Cardiac muscle cell (in vitro differentiated cells and primary cell): ENCODE measurements around the gene SAA2. TPM values are rescaled to one million over a fixed set of nuclear protein-coding genes. Genes with fewer than 3 reads are reported as not detected.
A peak's percentile ranks its signal among the peaks of the same experiment; 100 is the strongest.
"Not testable (repeated sequence)": the region's sequence is repeated elsewhere in the genome, so short reads cannot be mapped to it uniquely, and the experiment has no call there.

Source experiments
- DNase-seq, 2 donors: peaks; one replicate each; pipeline versions ENCODE4 v3.0.0 to v3.0.0-alpha.2; 2010 to 2017; ENCODE audit warnings: low read depth in 1 of 2, low spot score in 1 of 2
- H3K27ac ChIP-seq: fragments of 200-600 bp; sonication (generic); 2 replicates; pipeline ENCODE4 v1.5.1; 2016
- H3K27me3 ChIP-seq: fragments of 200-600 bp; sonication (generic); 2 replicates; pipeline ENCODE4 v1.6.0; 2016; ENCODE audit warnings: control low read depth
- H3K36me3 ChIP-seq: fragments of 200-600 bp; sonication (generic); 2 replicates; pipeline ENCODE4 v1.5.1; 2016; ENCODE audit warnings: control low read depth
- H3K4me1 ChIP-seq: fragments of 200-600 bp; sonication (generic); 2 replicates; pipeline ENCODE4 v1.8.1; 2017; ENCODE audit warnings: low read depth, mild to moderate bottlenecking, mixed run types
- H3K4me3 ChIP-seq: fragments of 200-600 bp; sonication (generic); 2 replicates; pipeline ENCODE4 v1.5.1; 2016; ENCODE audit warnings: mild to moderate bottlenecking
- H3K9me3 ChIP-seq: fragments of 200-600 bp; sonication (generic); 2 replicates; pipeline ENCODE4 v1.5.1; 2017; ENCODE audit warnings: low read depth, mild to moderate bottlenecking, control low read depth
- polyA plus RNA-seq: library from polyadenylated mRNA; unstranded; fragments of >200 nt; fragmentation: Nextera tagmentation; extraction: Ambion mirVana; gene quantifications from 2 replicates; pipeline ENCODE4 v1.2.1, GENCODE V29; 2016
- total RNA-seq: library from RNA; depleted of rRNA; stranded (reverse); fragments of >200 nt; gene quantifications from 2 replicates; pipeline ENCODE4 v1.2.3, GENCODE V29; 2016
- TF ChIP-seq, protein P1 (sequence below): IDR thresholded peaks from 2 replicates; pipeline ENCODE4 v1.5.1; 2012; ENCODE audit warnings: low read depth, mild to moderate bottlenecking, low read length

The SAA2 gene
- total and polyA plus RNA-seq, 2 experiments from 2014 or later: 0.29 TPM; not detected in 1

- no peaks in the 10 kb centered on the region for H3K27me3 ChIP-seq
- H3K4me3 ChIP-seq: no peak overlapping the region
- TF ChIP-seq, protein P1, sequence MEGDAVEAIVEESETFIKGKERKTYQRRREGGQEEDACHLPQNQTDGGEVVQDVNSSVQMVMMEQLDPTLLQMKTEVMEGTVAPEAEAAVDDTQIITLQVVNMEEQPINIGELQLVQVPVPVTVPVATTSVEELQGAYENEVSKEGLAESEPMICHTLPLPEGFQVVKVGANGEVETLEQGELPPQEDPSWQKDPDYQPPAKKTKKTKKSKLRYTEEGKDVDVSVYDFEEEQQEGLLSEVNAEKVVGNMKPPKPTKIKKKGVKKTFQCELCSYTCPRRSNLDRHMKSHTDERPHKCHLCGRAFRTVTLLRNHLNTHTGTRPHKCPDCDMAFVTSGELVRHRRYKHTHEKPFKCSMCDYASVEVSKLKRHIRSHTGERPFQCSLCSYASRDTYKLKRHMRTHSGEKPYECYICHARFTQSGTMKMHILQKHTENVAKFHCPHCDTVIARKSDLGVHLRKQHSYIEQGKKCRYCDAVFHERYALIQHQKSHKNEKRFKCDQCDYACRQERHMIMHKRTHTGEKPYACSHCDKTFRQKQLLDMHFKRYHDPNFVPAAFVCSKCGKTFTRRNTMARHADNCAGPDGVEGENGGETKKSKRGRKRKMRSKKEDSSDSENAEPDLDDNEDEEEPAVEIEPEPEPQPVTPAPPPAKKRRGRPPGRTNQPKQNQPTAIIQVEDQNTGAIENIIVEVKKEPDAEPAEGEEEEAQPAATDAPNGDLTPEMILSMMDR: no peak
- no peaks in the 10 kb centered on the region for H3K9me3 ChIP-seq
- no peak overlapping the region for H3K27ac ChIP-seq
- H3K36me3 ChIP-seq: no peaks in the 10 kb centered on the region
- no peak for DNase-seq
- no peaks in the 10 kb centered on the region for H3K4me1 ChIP-seq
These were observed 27.1 kb downstream of the SAA2 start for GRCh38 chr11:18221274-18221876.

DNA sequence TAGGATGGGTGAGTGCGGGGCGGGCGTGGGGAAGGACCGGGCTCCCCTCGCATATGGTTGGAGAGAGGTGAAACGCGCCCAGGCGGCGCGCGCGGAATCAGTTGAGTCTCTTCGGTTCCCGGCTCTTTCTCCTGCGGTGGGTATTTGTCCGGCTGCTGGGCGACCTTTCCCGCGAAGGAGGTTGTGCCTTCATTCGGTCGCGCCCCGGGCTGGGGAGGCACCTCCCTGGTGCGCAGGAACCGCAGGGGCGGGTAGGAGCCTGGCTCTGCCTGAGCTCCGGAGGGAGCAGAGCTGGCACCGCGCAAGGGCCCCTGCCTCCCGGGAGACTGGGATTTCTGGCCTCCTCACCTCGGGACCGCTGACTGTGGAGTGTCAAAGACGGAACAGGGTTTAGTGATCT lies 39.4 kb downstream of the SAA2 start:
- TF ChIP-seq, protein P1: no peak

GRCh38 chr11:18204771-18205170 lies 43.7 kb downstream of the SAA2 start:
- Histone ChIP-seq H3K27me3 (no peaks in the 10 kb centered on the region), H3K9me3 (no peaks in the 10 kb centered on the region), H3K27ac (no peak overlapping the region), H3K4me1 (no peaks in the 10 kb centered on the region), H3K4me3 (no peak overlapping the region), H3K36me3 (no peaks in the 10 kb centered on the region)
- no peak for DNase-seq
- TF ChIP-seq, protein P1: no peak

More for the DNA sequence above, 39.4 kb downstream of the SAA2 start:
- Histone ChIP-seq H3K36me3 (no peaks in the 10 kb centered on the region), H3K4me1 (no peaks in the 10 kb centered on the region), H3K9me3 (no peaks in the 10 kb centered on the region), H3K27me3 (no peaks in the 10 kb centered on the region), H3K27ac (no peak overlapping the region), H3K4me3 (no peak overlapping the region)
- no peak for DNase-seq

DNA sequence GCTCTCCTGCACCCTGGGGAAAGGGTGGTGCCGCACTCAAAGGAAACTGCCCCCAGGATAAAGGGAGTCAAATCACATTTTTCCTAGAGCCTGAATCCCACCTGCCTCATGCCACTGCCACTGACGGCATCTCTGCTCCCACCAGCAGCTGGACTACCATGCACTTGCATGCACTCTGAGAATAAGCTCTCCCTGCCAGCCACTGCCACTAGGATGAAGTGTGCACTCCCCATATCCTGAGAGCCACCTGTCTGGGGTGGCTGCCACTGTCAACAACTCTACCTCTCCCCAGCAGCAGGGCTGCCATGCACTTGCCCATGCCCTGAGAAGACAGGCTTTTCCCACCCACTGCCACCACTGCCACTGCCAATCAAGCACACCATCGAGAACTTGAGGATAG lies 44.2 kb downstream of the SAA2 start:
- H3K27ac ChIP-seq: no peak overlapping the region
- no peak overlapping the region for H3K4me3 ChIP-seq
- DNase-seq: no peak
- H3K9me3 ChIP-seq: no peaks in the 10 kb centered on the region
- no peaks in the 10 kb centered on the region for H3K36me3 ChIP-seq
- H3K4me1 ChIP-seq: no peaks in the 10 kb centered on the region
- H3K27me3 ChIP-seq: no peaks in the 10 kb centered on the region
- TF ChIP-seq, protein P1: no peak

DNA sequence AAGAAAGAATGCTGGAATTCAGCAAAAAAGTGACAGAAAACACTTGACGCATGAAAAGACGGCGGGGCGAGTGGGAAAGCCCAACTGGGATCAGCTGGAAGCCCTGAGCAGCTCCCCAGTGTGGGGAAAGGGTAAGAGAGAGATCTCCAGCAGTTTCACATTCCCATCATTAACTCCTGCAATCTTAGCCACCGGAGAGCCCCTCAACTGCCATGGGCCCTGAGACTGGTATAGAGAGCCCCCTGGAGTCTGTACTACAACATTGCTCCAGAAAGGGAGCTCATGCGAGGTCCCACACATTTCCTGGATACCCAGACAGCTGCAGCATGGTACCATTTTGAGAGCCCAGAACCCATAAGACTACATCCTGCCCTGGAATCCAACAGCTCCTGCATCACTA lies 44.7 kb downstream of the SAA2 start:
- Histone ChIP-seq H3K27ac (no peak overlapping the region), H3K4me3 (no peak overlapping the region), H3K27me3 (no peaks in the 10 kb centered on the region), H3K9me3 (no peaks in the 10 kb centered on the region), H3K36me3 (no peaks in the 10 kb centered on the region), H3K4me1 (no peaks in the 10 kb centered on the region)
- peak; percentile 41 to 46 for DNase-seq
- TF ChIP-seq, protein P1: peak; percentile 59

DNA sequence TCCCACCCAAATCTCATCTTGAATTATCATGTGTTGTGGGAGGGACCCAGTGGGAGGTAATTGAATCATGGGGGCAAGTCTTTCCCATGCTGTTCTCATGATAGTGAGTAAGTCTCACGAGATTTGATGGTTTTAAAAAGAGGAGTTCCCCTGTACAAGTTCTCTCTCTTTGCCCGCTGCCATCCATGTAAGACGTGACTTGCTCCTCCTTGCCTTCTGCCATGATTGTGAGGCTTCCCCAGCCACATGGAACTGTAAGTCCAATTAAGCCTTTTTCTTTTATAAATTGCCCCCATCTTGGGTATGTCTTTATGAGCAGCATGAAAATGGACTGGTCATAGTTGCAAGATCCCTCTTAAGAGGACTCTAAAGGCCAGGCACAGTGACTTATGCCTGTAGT lies 50.7 kb downstream of the SAA2 start:
- not testable (repeated sequence) for H3K4me1 ChIP-seq, DNase-seq, H3K9me3 ChIP-seq, H3K4me3 ChIP-seq, H3K36me3 ChIP-seq, H3K27ac ChIP-seq, H3K27me3 ChIP-seq
